GM21515 (cell line): ENCODE data around the gene GTF3A.

ENCODE experiments used
- ATAC-seq: cut with Tn5 transposase; IDR thresholded peaks from one replicate; pipeline ENCODE4 v1.9.1; 2021; ENCODE audit not compliant: unreplicated experiment

Gene GTF3A

DNA sequence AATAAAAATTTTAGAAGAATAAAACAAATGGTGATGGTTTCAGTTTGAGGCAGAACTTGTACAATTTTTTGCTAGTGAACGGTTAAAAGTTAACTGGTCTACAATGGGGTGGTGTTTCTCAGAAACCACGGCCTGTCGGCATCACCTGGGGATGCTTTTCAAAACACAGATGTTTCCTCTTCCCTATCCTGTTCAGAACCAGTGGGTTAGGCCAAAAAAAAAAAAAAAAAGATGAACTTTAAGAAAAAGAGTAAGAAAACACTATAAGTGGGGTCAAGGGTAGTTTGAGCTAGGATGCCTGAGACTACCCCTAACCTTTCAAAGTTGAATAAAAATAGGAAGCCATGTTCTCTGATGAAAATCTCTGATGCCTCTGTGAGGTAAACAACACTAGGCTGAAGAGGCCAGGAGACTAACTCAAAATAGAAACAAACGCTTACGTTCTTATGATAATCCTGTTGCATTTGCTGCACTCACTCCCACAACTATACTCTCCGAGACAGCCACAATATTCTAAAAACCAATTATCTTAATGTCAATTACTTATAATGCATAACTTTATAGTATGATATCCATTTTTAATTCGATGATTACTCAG is 22.7 kb downstream of the GTF3A start:
- ATAC-seq, result no peak

DNA sequence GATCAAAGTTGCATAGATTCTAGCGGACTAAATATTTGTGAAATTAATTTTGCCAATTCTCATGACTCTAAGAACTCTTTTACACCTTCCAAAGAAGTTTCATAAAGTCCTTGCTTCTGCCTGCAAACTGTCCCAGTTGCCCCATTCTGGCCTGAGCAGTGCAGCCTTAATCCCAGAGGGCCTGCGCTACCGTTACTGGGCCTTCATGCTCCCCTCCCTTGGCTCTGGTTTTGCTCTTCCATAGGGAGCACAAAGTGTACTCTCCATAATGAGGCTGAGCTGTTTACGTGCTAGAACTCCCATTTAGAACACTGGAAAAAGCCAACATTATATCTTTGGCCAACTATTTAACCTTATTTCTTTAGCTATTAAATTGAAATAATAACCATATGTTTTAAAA is 23.9 kb downstream of the GTF3A start:
- ATAC-seq, result no peak

DNA sequence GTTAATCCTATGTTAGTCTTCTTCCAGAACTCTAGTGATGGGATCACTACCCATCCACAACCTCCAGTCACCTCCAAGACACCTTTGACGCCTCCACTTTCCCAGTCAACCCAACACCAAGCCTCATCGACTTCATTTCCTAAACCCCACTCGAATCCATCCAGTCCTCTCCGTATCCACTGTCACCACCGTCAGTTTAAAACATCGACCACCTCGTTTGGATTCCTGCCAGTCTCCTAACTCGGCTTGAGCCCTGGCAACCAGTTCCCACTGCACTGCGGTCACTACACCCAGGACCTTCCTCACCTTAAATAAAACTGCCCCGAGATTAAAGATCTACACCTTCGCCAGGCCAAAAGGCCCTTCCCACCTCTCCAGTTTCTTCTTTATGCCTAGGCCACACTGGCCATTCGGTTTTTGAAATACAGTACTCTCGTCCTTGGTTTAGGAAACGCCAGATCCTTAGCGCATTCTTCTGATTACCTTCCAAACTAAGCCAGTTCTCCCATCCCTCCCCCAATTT is 24.7 kb downstream of the GTF3A start:
- ATAC-seq, result no peak

DNA sequence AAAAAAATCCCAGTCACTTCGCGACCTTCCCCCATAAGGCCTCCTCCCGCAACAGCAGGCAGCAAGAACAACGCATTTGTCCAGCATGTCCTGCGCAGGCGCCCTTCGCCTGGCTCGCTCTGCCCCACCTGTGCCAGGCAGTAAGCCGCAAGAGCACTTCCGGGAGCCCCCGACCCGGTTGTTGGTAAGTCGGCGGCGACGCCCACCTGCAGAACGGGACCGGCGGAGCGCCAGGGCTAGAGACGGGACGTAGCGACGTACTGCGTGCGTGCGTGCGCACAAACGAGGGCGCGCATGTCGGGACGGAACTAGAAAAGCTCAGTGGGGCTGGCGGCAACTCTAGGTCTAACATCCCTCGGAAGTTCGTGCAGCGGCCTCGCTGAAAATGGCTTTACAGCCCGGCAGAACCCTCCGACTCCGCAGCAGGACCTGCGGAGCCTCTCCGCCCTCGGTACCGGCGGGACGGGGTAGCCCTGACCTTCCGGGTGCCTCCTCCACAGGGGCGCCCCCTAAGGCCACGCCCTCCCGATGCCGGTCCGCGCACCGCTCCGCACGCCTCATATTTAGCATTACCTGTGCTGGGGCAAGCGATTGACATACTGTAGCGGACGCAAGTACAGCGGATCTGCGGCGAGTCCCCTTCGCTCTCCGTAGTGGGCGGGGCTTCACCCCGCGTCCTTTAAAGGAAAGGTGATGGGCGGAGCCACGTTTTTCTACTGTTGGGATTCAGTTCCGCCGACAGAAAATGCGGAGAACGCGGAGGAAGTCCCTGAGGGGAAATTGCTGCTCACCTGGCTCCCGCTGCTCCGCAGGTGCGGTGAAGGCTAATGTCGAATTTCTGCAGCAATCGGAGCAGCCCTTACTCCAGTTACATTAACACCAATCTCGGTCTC is 25.8 kb downstream of the GTF3A start, which contains the start of gene MTIF3:
Gene MTIF3 (minus strand): TSS at position 629 of the 893 bp plus-strand sequence. CDS start 10,116 bp downstream, outside the sequence.
- ATAC-seq, result peak; percentile 79

DNA sequence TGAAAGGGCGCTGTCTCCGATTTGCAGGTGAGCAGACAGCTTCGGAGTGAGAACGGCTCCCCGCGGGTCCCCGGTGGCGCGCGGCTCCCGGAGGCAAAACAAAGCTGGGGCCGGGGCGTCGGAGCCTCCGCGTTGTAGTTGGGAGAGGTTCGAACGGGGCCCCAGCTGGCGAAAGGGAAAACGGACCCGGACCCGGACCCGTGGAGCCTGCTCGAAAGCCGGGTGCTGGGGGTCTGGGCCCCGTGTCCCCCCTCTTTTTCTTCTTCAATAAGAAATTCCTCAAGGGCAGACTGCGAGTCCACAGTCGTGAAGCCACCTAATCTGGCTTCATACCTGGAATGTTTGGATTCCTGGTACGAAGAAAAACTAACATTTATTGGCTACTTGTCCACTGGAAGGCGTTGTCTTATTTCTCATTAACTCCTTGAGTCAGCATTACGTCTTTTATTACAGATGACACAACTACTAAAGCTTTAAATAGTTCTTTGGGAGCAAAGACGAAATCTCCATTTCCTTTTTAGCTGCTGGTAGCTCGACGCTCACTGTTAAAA is 26.6 kb downstream of the GTF3A start:
- ATAC-seq, result no peak

DNA sequence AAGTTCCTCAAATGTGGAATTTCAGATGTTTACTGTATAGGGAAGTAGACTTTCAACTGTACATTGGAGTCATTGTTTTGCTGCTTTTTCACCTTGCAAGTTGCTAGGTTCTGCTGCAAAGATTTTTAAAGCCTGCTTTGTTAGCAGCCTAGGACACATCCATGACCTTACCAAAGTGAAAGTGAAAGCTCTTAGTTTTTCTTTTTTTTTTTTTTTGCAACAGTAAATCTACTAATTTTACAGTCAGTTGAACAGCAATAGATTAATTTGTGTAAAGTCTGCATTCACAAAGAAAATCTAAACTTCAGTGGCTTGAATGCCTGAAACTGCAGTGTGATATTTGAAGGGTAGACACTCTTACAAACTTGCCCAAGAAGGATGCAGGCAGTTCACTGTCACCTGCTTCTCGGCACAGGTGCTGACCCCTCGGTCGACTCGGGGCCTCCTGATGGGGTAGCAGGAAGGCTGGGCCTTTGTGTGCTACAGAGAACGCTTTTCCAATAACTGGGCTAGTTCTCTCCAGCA is 31.0 kb downstream of the GTF3A start:
- ATAC-seq, result no peak

DNA sequence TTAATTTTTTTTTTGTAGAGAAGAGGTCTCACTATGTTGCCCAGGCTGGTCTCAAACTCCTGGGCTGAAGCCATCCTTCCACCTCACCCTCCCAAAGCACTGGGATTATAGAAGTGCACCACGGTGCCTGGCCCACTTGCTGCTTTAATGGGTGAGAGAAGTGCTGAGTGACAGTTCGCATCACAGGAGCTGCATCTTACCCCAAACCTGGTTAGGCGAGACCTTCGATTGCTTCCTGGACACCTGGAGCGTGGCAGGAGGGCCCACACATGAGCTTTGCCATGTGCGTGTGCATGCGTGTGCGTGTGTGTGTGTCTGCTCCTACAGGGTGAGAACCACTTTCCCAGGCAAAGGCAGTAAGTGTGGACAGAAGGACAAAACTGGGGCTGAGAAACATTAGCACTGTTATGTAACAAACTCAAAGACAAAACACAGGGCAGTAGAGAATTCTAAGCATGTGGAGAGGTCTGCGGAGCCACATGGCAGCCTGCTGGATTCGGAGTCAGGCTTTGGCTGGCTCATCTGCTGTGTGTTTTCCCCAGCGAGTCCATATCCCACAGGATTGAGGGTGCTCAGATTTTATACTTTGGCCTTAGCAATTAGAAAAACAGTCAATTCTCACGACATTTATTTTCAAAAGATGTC is 37.6 kb downstream of the GTF3A start:
- no peak for ATAC-seq

DNA sequence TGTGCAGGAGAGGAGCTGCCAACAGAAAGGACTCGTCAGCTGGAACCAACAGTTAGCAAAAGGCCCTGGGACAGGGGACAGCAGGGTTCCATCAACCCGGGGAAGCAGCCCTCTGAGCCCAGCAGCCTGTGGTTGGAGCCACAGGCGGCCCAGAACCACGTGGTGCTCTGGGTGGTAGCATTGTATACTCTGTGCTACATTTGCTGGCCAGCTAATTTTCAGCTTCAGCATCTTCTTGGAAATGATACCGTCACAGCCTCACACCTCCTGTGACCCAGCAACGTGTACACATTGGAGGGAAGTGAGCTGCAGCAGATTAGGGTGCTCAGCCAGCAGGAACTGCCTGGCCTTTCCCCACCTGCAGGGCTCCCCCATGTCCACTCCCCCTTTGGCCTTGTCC is 39.1 kb downstream of the GTF3A start:
- ATAC-seq, result no peak

DNA sequence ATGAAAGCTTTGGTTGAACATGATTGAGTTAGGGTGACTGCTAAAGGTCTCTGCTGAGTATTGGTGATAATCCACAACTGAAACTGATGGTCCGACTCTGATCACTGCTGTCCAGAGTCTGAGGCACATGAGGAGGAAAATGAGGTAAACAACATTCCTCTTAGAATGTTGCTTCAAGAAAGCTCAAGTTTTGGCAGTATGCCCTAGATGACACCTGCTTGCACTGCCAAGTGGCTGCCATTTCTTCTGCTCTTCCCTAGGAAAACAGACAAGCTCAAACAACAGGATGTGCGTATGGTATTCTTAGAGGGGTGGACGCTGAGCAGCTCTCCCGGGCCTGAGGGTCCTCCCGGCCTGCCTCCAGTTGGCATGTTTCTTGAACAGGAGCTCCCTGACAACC is 41.2 kb downstream of the GTF3A start:
- ATAC-seq, result no peak

DNA sequence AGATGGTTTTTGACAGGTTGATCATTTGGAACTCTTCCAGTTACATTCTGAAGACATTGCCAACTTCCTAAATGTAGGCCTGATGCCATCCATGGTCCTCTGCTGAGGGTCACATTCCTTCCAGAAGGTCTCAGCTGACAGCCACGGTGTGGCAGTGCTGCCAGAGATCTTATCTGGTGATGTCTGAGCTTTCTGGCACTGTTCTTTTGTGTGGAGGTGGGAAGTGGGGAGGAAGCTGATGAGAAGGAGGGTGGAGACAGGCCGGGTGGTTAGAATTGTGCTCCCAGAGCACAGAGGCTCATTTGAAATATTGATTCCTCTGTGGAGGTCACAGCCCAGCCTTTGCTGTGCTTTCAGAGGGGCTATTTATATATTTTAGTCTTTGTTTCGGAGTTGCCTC is 42.1 kb downstream of the GTF3A start:
- ATAC-seq, result no peak

DNA sequence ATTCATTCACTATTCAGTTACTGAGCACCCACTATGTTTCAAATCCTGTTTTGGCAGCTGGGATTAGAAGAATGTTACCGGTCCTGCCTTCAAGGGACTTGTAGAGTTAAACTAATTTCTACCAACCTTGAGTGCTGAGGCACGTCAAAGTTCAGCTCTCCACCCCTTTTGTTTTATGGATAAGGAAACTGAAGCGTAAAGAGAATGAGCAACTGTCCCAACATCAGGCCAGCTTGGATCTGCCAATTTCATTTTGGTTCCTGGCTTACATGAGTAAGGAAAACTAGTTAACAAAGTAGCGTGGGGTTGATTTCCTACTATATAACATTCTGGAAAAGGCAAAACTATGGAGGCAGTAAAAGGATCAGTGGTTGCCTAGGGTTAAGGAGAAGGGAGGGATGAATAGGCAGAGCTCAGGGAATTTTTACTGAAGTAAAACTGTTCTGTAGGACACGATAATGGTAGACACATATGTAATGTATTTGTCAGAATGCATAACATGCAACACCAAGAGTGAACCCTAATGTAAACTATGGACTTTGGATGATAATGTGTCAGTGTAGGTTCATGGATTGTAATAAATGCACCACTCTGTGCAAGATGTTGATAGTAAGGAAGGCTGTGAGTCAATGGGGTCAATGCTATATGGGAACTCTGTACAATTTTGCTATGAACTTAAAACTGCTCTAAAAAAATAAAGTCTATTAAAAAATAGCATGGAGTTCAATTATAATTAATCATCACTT is 45.8 kb downstream of the GTF3A start:
- ATAC-seq, result no peak

DNA sequence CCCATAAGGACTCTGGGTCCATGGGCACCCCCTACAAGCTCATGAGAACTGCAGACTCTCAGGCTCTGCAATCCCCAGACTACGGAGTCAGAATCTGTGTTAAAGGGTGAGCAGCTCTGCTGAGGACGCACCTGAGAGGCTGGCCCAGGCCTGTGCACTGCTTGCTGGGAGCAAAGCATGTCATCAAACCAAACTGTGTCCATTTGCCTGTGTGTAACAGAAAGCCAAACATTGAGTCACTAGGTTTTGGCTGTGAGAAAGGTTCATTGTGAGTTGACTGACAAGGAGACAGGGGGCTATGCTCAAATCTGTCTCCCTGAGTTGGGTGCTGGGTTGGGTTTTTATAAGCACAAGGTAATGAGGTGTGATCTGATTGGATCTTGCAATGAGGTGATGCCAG is 48.0 kb downstream of the GTF3A start:
- ATAC-seq, result no peak

DNA sequence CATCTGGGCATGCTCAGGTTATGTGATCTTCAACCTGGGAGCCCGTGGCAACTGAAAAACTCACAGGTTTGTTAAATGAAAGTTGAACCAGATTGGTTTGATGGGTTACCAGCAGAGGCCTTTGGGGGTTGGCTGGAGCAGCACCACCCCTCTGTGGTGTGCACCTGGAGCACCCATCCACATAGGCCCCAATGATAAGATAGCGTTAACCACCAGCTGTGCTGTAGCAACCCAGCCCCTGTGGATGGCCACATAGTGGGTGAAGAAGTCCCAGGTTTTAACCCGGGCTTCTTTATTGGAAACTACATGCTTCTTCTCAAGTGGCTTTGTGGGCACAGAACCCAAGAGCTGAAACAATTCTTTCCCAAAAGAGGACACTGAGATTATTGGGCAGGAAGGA is 48.5 kb downstream of the GTF3A start:
- no peak for ATAC-seq

DNA sequence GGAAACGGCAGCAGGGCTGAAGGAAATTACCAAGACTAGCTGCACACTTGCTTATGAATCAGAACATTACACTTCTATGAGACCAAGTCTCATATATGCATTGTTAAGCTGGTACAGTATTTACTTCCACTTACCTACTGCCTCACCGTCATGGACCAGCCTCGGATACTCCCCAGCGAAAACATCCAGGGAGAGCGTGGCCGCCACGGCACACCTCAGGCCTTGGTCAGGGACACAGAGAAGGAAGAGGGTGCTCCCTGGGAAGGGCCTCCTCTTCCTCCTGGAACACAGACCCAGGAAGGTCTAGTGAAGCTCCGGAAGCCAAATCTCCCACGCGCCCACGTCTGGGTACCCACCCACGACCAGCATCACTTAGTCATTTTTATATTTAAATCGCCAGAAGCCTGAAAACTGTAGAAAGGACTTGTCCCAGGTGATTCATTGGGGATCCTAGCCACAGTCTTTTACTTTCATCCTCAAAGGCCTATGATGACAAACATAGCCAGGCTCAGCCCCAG is 50.4 kb downstream of the GTF3A start:
- ATAC-seq, result no peak

DNA sequence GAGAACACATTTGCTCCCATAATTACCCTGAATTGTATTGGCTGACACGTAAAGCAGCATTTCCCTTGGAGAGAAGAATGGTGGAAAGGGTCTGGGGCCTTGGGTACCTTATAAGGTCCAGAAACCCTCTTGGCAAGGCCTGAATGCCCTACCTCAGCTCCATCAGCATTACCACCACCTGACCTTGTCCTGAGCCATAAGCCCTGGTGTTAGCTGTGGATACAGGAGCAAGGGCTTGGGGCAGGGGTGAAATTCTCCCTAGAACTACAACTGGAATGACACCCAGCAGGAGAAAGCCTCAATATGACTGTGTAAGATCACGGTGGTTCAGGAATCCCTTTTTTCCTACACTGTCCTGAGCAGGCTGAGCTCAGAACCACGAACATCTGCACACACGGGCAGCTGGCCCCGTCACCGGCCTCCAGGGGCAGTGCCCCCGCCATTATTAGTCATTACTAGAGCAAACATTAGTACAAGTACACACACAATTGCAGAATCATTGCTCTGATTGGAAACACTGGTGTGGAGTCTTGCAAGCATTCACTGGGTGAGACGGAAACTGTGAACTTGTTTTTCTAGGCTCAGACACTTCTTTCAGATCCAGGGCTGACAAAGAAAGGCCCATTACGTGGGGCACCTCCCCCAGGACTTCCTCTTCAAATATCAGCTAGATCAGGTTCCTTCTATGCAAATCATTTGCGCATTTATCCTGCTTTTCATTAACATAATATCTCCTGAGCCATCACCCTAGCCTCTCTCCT is 52.7 kb downstream of the GTF3A start:
- ATAC-seq, result no peak

DNA sequence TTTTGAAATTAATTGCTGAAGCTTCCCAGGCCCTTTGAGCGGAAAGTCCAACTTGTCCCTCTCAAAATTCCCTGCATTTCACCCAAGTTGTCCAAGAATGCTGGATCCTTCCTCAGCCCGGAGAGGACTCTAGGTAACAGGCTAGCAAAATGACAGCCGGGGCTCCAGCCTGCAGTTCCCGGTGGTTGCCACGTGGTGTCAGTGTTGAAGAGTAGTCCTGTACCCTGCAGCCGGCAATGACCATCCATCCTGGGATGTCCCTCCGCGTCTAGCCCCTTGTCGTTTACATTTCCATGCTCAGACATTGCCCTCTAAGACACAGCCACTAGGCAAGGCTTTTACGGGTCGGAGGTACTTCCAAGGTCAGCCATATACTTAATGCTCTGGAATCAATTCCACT is 57.3 kb downstream of the GTF3A start:
- no peak for ATAC-seq

DNA sequence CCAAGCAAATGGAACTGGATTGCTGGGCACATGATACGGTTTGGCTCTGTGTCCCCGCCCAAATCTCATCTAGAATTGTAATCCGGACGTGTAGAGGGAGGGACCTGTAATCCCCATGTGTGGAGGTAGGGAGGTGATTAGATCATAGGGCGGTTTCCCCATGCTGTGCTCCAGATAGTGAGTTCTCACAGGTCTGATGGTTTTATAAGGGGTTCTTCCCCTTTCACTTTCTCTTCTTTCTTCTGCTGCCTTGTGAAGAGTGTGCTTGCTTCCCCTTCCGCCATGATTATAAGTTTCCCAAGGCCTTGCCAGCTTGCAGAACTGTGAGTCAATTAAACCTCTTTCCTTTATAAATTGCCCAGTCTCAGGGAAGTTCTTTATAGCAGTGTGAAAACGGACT is 58.6 kb downstream of the GTF3A start:
- peak; percentile 94 for ATAC-seq

DNA sequence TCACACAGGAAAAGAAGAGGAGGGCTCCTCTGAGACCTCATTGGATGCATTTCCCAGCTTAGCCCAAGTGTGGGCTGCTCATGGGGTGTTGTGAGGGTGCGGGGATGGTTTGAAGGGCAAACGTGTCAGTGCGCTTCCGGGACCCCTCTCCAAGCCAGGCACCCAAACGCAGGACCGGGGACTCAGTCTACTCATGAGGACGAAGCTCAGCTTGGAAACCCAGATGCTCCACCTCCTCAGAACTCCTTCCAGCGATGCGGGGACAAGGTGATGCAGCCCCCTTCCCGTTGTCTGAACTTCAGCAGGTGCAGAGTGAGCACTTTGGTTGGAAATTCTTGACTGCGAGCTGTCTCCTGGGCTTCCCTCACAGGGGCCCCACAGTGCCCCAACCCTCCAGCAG is 59.0 kb downstream of the GTF3A start:
- no peak for ATAC-seq
